HG03095 (cell line): Measurements from ENCODE around the gene JAM3.

Experiments
- ATAC-seq: cut with Tn5 transposase; IDR thresholded peaks from one replicate; pipeline ENCODE4 v1.9.1; 2021; ENCODE audit warnings: moderate library complexity; ENCODE audit not compliant: unreplicated experiment

Gene JAM3

GRCh38 chr11:134038897-134039470 lies 29.9 kb upstream of the JAM3 start:
- ATAC-seq: no peak

- ATAC-seq: no peak
Observed at GRCh38 chr11:134039726-134040385, 29.0 kb upstream of the JAM3 start.

GRCh38 chr11:134040386-134041302 lies 28.2 kb upstream of the JAM3 start:
- ATAC-seq: no peak

GRCh38 chr11:134041349-134041748 lies 27.5 kb upstream of the JAM3 start:
- ATAC-seq: no peak

- no peak for ATAC-seq
Observed at GRCh38 chr11:134041791-134042696, 26.8 kb upstream of the JAM3 start.

- ATAC-seq: no peak
Observed at GRCh38 chr11:134043821-134044420, 25.0 kb upstream of the JAM3 start.

- ATAC-seq: no peak
Observed at GRCh38 chr11:134044514-134045284, 24.2 kb upstream of the JAM3 start.

GRCh38 chr11:134045799-134046635 lies 22.9 kb upstream of the JAM3 start:
- no peak for ATAC-seq

- ATAC-seq: no peak
Observed at GRCh38 chr11:134046681-134047449, 22.0 kb upstream of the JAM3 start.

- ATAC-seq: no peak
Observed at GRCh38 chr11:134047586-134047999, 21.3 kb upstream of the JAM3 start.

- ATAC-seq: no peak
Observed at GRCh38 chr11:134048028-134048427, 20.8 kb upstream of the JAM3 start.

GRCh38 chr11:134049303-134049702 lies 19.6 kb upstream of the JAM3 start:
- no peak for ATAC-seq

GRCh38 chr11:134050541-134051383 lies 18.1 kb upstream of the JAM3 start:
- peak; percentile 93 for ATAC-seq

GRCh38 chr11:134052395-134052987 lies 16.4 kb upstream of the JAM3 start:
- no peak for ATAC-seq

- ATAC-seq: no peak
Observed at GRCh38 chr11:134052988-134053945, 15.6 kb upstream of the JAM3 start.

GRCh38 chr11:134055029-134055428 lies 13.8 kb upstream of the JAM3 start:
- ATAC-seq: no peak
